Tibial nerve (tissue), 4 donors: ENCODE data around the gene TNFRSF6B.

Experiments used
- CTCF ChIP-seq, 5 experiments: fragments of 200-600 bp in 3 of 5; fragments of 450-650 bp in 2 of 5; sonication (generic) in 3 of 5; IDR thresholded peaks; one replicate each; pipeline ENCODE4 v1.5.1; 2016 to 2019; ENCODE audit warnings: antibody characterized with exemption in 5 of 5, mild to moderate bottlenecking in 3 of 5, moderate library complexity in 2 of 5
- EP300 ChIP-seq, 2 donors: sonication (generic); formaldehyde crosslinking; IDR thresholded peaks; one replicate each; pipeline ENCODE4 v1.6.1; 2017; ENCODE audit warnings: antibody characterized with exemption in 2 of 2, mild to moderate bottlenecking in 1 of 2
- POLR2A ChIP-seq, 2 donors: fragments of 450-650 bp; IDR thresholded peaks; one replicate each; pipeline ENCODE4 v1.6.1; 2017; ENCODE audit warnings: antibody characterized with exemption in 2 of 2, mild to moderate bottlenecking in 2 of 2, moderate library complexity in 2 of 2

DNA sequence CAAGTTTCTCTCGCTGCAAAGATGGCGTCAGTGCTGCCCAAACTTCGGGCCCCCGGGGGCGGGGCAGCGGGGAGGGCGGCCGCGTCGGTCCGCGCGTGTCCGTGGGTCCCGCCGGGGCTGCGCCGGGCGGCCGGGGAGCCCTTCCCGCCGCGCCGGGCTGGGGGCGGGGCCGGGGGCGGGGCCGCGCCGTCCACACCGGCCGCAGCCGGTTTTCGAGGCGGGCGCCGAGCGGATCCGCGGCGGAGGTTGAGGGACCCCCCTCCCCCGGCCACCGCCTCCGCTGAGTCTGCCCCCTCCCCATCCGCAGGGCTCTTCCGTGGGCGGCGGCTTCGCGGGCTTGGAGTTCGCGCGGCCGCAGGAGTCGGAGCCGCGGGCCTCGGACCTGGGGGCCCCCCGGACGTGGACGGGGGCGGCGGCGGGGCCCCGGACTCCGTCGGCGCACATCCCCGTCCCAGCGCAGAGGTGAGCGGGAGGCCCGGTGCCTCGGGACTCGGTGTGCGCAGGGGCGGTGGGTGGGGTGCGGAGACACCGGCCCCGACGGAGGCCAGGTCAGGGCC lies 43.7 kb downstream of the TNFRSF6B start:
- no peak for TF ChIP-seq CTCF (IDR thresholded peaks at IDR 0.05)
- no peak for TF ChIP-seq POLR2A (IDR thresholded peaks at IDR 0.05)
- TF ChIP-seq EP300 (IDR thresholded peaks at IDR 0.05): no peak
